Fibroblast of skin of left quadriceps (primary cell): Measurements from ENCODE around the gene EEF1G.
"Not testable (repeated sequence)": the region's sequence is repeated elsewhere in the genome, so short reads cannot be mapped to it uniquely, and the experiment has no call there.

Experiments
- DNase-seq, 2 experiments: peaks; one replicate each; pipeline ENCODE4 v3.0.0-alpha.2; 2013; ENCODE audit warnings: low read depth in 2 of 2

EEF1G gene

GRCh38 chr11:62577046-62577714, 3.5 kb upstream of the EEF1G start:
- no peak for DNase-seq

GRCh38 chr11:62575837-62576236, 2.1 kb upstream of the EEF1G start:
- DNase-seq, result no peak

GRCh38 chr11:62575156-62575555, 1.5 kb upstream of the EEF1G start:
- DNase-seq, result no peak

GRCh38 chr11:62574363-62575071, 826 bp upstream of the EEF1G start:
- no peak for DNase-seq

GRCh38 chr11:62573006-62573591, 592 bp downstream of the EEF1G start:
- DNase-seq, result no peak

- no peak for DNase-seq
Measured at GRCh38 chr11:62572431-62572830, 1.3 kb downstream of the EEF1G start.

GRCh38 chr11:62571493-62571892, 2.2 kb downstream of the EEF1G start:
- DNase-seq, result not testable (repeated sequence)

GRCh38 chr11:62570903-62571302, 2.8 kb downstream of the EEF1G start:
- not testable (repeated sequence) for DNase-seq

GRCh38 chr11:62569611-62570010, 4.1 kb downstream of the EEF1G start:
- DNase-seq, result no peak

- DNase-seq, result no peak
Measured at GRCh38 chr11:62567018-62567633, 6.6 kb downstream of the EEF1G start.

- DNase-seq, result no peak
Measured at GRCh38 chr11:62566247-62566646, 7.4 kb downstream of the EEF1G start.

- no peak for DNase-seq
Measured at GRCh38 chr11:62565100-62565802, 8.4 kb downstream of the EEF1G start.

- not testable (repeated sequence) for DNase-seq
Measured at GRCh38 chr11:62561677-62562230, 11.9 kb downstream of the EEF1G start.

GRCh38 chr11:62560566-62561103, 13.1 kb downstream of the EEF1G start:
- peak; percentile 94 to 95 for DNase-seq

- not testable (repeated sequence) for DNase-seq
Measured at GRCh38 chr11:62559626-62560025, 14.1 kb downstream of the EEF1G start.

- DNase-seq, result no peak
Measured at GRCh38 chr11:62559204-62559603, 14.5 kb downstream of the EEF1G start.

- no peak for DNase-seq
Measured at GRCh38 chr11:62558669-62559068, 15.0 kb downstream of the EEF1G start.

GRCh38 chr11:62556875-62557631, 16.6 kb downstream of the EEF1G start:
- no peak for DNase-seq

- DNase-seq, result peak; percentile 85
Measured at GRCh38 chr11:62556108-62556874, 17.4 kb downstream of the EEF1G start.
